HG02759 (cell line): ENCODE results near the gene BHMT.

Experiments
- ATAC-seq: cut with Tn5 transposase; IDR thresholded peaks from one replicate; pipeline ENCODE4 v1.9.1; 2021; ENCODE audit warnings: mild to moderate bottlenecking, moderate library complexity; ENCODE audit not compliant: unreplicated experiment

BHMT gene, protein sequence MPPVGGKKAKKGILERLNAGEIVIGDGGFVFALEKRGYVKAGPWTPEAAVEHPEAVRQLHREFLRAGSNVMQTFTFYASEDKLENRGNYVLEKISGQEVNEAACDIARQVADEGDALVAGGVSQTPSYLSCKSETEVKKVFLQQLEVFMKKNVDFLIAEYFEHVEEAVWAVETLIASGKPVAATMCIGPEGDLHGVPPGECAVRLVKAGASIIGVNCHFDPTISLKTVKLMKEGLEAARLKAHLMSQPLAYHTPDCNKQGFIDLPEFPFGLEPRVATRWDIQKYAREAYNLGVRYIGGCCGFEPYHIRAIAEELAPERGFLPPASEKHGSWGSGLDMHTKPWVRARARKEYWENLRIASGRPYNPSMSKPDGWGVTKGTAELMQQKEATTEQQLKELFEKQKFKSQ

DNA sequence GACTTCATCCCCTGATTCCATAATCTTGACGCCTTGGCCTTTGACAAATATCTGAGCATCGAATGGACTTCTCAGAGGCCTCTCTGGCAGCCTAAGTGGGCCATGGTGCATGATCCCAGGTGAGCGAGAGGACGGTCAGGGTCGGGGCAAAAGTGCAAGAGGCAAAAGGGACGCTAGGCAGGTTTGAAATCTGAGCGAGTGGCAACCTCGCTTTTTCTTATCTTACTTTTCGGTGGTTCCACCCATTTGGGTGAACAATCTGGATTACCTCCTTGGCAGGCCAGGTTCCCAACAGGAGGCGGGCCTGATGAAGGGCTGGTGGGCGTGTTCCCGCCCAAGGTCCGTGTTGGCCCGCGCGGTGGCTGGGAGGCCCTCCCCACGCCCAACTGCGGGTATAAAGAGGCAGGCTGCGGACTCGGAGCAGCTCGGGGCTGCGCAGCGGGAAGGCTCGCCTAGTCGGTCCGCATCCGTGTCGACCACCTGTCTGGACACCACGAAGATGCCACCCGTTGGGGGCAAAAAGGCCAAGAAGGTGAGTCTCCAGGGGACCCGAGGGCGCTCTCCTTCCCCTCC lies at the start of gene BHMT:
BHMT (plus strand) TSS at position 423 of the 573 bp plus-strand sequence; CDS start at position 500, 77 bp downstream.
- no peak for ATAC-seq

DNA sequence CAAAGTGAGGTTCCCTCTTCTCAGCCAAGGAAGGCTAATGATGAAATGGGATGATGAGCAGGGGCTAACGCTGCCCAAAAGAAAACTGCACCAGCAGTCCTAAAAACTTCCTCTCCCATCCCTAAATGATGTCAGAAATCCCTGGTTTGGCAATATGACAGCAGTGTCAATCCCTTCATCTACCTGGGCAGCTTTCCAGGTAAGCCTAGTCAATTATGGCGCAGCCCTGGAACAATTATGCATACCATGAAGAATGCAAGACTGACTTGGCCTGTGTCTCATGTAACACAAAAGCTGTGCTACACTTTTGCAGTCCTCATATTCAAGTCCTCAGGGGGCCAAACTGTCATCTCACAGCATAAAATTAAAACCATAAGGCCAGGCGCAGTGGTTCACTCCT lies 49.2 kb upstream of the BHMT start:
- no peak for ATAC-seq

DNA sequence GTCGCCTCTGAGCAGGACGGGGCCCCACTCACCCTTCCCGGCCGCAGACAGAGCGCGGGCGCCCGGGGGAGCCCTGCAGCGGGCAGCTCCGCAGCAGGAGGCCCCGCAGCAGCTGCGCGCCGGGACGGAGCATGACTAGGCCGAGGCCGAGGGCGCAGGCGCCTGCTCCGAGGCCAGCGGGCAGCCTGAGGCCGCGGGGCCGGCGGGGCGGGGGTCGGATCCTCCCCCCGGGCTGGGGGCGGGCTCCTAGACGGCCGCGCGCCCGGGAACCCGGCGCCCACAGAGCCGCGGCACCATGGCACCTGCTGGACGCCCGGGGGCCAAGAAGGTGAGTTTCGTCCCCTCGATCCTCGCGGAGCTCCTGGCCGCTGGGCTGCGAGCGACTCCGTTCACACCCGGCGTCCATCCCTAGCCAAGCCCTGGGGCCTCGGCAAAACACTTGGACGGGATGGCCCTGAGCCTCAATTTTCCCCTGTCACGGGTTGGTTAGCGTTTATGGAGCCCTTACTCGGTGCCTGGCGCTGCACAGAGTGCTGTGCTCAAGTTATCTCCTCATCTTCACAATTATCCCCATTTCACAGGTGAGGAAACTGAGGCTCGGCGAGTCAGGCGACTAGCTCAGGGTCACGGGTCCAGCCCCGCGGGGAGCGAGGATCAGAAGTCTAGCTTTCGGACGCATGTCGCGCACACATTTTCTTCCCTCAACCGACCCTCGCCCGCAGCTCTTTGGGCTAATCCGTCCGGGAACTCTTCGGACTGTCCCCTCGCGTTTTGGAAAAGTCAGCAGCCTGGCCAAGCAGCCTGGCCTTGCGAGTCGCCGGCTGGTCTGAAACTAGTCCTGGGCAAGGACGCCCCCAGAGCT lies 41.9 kb upstream of the BHMT start, which contains the start of the genes BHMT2 and DMGDH:
BHMT2 (plus strand) TSS at position 280 of the 862 bp plus-strand sequence; CDS start at position 296, 16 bp downstream.
DMGDH (minus strand) TSS at position 187 of the 862 bp plus-strand sequence; CDS start at position 133, 54 bp downstream.
- ATAC-seq: no peak

DNA sequence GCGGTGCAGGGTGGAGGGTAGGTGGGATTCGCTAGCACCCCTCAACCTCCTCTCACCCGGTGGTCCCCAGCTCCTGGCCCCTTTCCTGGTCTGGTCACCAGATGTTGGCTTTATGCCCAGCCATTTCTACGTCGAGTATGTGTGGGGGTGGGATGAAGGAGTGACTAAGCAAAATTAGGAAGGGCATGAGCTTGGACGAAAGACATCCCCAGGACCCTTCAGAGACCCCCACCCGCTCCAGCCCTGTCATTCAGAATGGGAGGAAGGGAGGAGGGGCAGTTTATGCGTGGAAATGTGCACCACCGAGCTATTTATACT lies 41.3 kb upstream of the BHMT start:
- no peak for ATAC-seq

DNA sequence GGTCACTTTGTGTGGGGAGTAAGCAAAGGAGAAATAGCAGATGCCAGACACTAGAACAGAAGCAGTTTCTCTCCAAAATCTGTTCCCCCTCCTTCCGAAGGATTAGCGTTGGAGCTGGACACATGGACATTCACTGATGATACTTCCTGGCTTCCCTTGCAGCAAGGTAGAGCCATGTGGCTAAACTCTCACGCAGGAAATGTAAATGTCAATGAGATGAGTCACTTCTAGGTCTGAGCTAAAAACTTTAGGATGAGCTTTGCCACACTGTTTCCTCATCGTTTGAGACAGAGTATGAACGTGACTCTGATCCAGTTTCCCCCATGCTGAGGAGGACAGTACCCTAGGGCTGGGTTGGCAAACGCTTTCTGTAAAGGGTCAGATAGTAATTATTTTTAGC lies 37.0 kb upstream of the BHMT start:
- ATAC-seq: no peak

DNA sequence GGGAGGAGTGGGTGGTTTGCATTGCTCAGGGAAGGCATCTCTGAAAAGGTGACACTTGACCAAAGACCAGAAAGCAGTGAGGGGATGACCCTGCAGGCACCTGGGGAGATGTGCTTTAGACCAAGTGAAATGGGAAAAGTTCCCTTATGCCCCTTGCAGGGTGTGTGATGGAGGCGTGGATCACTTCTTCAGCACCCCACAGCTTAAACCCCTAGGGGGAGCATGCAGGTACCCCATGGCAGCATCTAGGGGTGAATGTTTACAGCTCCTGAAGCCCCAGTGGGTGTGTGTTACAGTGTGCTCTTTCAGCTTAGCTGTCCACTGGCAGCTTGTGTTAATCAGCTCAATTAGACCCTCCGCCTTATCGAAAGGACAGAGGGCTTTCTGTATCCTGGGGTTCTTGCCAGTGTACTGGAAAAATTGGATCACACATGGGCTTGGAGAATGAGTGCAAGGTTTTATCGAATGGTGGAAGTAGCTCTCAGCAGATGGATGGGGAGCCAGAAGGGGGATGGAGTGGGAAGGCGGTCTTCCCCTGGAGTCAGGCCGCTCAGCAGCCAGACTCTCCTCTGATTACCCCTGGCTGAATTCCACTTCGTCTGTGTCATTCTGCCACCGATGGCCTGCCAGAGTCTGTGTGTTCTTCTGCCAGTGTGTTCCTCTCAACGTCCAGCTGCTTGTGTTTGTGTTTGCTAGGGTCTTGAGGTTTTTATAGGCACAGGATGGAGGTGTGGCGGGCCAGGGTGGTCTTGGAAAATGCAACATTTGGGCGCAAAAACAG lies 35.8 kb upstream of the BHMT start:
- ATAC-seq: no peak

DNA sequence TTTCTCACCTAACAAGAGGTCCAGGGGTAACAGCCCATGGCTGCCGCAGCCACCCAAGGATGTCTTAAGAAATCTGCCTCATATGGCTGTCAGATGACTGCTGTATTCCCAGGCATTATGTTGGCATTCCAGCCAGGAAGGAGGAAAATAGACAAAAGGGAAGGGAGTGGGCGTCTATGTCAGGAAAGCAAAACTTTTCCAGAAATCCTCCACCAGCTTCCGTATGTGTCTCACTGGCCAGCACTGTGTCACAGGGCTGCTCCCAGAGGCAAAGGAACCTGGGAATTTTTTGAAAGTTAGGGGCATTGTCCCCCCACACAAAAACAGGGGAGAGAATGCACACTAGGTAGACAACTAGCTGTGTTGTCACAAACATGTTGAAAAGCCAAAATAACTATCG lies 34.8 kb upstream of the BHMT start:
- no peak for ATAC-seq

DNA sequence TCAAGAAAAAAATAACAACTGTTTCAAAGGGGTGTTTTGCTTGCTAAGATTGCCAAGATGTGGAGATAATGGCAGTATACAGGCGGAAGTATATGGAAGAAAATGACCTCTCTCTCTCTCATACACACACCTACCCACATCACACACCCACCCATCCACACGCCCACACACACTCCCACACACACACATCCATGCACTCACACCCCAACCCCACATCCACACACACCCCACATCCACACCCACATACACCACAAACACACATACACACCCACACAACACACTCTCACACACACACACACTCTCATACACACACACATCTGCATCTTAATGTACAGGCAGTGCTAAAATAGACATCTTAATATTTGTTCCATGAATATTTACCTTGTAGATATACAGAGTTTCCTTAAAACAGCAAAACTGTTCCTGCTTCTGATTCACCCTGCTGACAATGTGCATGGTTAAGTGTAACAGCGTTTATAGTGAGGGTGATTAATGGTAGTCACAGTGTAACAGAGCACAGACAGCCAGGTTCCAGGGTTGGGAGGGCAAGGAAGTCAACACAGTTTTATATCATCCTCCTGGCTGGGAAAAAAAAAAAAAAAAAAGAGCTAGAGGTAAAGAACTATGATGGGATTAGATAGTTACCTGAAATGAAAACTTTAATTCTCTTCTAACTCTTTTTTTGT lies 33.8 kb upstream of the BHMT start:
- ATAC-seq: no peak

DNA sequence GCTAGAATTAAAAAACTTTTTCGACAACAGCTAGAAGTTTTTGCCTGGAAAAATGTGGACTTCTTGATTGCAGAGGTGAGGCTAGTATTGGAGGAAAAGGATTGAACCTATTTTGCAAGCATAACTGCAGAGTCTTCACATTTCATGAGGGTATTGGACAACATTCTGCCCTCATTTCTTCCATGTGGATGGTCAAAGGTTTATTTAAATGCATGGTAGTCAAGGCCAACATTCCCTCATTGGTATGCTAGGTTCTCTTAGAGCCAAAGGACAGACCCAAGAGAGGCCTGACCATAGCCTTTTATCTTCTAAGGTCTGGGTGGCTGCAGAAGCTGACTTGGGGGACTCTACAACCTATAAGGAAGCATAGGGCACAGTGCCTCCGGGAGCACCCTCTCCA lies 30.8 kb upstream of the BHMT start:
- ATAC-seq: no peak

DNA sequence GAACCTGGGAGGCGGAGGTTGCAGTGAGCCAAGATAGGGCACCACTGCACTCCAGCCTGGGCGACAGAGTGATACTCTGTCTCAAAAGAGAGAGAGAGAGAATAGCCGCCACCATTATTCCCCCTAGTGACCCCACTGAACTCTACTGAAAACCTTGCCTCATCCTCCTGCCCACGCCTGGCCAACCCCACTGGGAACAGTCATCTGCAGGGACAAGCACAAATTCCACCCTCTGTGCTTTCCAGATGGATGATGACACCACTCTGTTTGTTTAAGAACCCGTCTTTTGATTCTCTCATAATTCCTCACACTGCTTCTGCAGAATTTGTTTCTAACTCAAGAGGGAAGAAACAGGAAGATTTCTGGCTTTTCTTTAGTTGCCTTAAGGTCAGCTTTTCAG lies 29.8 kb upstream of the BHMT start:
- no peak for ATAC-seq

DNA sequence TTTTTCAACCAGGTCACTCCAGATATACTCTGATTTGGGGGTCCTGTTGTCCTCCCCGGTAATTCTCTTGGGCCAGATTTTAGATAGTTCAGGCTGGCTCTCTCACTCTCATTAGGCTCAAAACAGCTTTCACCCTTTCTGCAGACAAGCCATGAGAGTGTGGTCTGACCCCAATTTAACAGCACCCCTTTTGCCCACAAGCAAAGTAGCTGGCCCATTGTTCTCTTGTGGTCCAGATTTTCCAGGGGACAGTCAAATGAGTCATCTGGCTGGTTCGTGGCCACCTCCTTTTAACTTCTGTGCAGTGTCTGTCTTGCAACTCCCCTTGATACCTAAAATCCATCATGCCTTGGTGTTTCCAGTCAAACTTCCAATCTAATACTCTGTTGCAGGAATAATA lies 25.5 kb upstream of the BHMT start:
- ATAC-seq: no peak

DNA sequence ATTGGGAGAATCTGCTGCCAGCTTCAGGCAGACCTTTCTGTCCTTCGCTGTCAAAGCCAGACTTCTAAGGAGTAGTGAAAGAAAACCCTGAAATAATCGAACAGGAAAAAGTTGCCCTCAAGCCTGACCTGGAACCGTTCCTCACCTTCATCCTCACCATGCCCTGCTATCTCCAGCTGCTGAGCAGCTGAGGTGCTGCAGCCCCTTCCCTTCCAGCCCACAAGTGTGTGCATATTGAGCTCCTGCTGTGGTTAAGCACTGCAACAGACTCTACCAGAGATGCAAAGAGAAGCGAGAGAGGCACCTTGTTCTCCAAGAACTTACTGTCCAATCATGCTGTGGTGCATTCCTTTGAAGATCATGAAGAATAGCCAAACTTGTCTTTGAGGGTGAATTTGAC lies 23.1 kb upstream of the BHMT start:
- ATAC-seq: no peak

DNA sequence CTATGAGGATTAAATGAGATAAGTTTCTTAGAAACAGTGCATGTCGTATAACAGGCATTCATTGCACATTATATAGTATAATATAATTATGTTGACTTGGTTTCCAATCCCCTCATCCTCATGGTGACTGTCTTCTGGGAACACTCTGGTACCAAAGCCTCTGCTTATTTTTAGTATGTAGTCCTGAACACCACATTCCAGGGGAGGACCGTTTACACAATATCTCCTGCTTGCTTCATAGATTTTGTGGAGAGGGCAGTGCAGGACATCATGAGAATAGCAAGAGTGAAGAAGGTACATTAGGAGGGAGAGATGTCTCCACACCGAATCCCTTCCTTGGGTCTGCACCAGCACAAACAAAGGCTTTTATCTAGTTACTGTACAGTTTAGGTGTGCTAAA lies 20.5 kb upstream of the BHMT start:
- no peak for ATAC-seq

DNA sequence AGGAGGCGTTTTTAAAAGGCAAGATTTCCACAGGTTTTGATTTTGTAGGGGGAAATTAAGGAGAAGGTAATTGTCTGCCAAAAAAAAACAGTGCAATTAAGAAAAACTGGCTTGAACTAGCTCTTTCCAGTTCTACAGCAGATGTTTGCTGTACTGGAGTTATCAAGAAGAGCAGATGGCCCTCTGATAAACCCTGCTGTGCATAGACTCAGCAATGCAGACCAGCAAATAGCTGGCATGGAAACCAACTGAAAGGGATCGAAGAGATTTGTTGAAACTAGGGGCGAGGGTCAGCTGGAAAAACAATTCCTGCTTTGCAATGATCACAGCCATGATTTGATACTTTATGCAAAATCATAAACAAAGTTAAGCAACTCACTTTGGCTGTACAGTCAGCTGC lies 17.8 kb upstream of the BHMT start:
- ATAC-seq: no peak

DNA sequence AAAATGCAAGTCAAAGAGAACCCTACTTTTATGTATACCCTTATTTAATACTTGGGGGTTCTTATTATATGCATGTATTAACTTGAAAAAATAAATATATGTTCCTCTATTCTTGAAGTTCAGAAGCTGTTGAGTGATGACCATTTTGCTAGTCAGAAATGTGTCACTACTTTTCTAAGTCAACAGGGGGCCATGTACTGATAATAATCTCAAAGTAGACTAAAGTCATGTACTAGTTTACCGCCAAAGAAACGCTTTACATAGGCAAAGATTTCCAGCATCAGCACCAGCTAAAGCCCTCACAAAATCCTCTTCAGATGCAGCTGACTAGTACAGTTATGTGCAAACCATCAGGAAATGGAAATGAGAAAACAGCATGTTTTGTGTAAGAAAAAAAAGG lies 5.7 kb upstream of the BHMT start:
- no peak for ATAC-seq

DNA sequence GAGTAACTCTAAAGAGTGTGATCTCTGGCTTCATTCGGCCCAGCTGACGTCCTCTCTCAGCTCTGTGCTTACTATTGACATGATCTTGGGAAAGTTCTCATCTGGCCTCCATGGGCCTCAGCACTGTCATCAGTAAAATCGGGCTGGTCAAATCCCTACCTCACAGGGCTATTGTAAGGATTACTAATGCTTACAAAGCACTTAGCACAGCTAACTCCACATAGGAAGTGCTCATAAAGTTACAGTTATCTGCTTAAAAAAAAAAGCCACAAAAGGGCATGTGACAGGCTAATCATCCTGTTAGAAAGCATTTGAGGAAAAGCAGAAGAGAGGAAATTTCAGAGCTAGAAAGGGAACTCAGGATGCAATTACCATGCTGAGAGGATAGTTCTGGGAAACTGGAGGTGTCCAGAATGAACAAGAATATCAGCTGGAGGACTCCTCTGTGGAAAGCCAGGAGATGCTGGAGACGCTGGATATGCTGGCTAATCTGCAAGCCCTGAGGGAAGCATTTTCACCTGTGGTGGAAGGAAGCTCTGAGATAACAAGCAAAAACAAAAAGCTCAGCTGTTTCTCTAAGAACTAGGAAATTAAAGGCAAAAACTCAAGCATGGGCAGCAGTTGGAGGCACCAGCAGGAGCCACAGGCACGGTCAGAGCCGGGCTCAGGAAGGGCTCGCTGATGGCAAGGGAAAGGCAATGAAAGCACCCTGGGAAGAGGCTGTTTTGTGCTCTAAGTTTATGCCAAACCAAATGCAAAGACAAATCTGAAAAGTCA lies 4.4 kb upstream of the BHMT start:
- ATAC-seq: no peak

DNA sequence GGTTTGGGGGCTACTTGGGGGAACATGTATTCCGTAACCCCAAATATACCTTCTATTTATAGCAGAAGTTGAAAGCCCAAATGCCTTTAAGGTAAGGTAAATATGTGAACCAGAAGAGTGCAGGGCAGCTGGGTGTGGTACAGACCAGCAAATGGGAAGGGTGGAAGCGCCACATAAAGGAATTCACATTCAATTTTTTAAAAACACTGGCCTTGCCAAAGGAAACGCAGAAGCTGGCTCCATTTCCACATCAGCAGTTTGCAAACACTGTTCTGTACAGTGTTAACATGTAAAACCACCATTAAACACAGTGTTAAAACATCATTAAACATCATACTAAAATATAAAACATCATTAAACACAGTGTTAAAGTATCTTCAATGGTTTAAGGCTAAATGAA lies 3.5 kb upstream of the BHMT start:
- no peak for ATAC-seq

DNA sequence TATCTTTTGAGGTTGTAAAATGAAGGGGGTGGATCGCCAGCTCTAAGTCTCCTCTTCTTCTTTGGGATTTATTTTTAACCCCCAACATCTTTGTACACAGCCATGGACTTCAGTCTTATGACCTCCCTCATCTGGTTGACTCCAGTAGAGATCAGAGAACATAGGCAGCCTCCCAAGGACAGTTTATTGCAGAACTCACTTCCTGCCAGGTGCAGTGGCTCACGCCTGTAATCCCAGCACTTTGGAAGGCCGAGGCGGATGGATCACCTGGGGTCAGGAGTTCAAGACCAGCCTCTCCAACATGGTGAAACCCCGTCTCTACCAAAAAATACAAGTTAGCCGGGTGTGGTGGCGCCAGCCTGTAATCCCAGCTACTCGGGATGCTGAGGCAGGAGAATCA lies 2.8 kb upstream of the BHMT start:
- ATAC-seq: no peak
